Right atrium auricular region (tissue), 2 donors: ENCODE data around the gene MFSD12. TPM values are rescaled to one million over a fixed set of nuclear protein-coding genes. Genes with fewer than 3 reads are reported as not detected.

Experiments
- DNase-seq: peaks from one replicate; pipeline ENCODE4 v3.0.0-alpha.2; 2019; ENCODE audit warnings: low spot score
- H3K27ac ChIP-seq, 2 donors: fragments of 200-600 bp; sonication (generic); 1 replicate in 1 of 2; 2 replicates in 1 of 2; pipeline ENCODE4 v1.5.1; 2016 to 2019
- H3K27me3 ChIP-seq, 2 donors: fragments of 200-600 bp; sonication (generic); one replicate each; pipeline versions ENCODE4 v1.5.1 to v1.6.0; 2017 to 2019
- H3K36me3 ChIP-seq: fragments of 200-600 bp; sonication (generic); one replicate; pipeline ENCODE4 v1.5.1; 2016
- H3K4me1 ChIP-seq, 2 donors: fragments of 200-600 bp; sonication (generic); one replicate each; pipeline versions ENCODE4 v1.5.1 to v1.6.0; 2017 to 2019
- H3K4me3 ChIP-seq, 2 donors: fragments of 200-600 bp; sonication (generic); 1 replicate in 1 of 2; 2 replicates in 1 of 2; pipeline ENCODE4 v1.5.1; 2017 to 2019; ENCODE audit warnings: mild to moderate bottlenecking in 1 of 2, moderate library complexity in 1 of 2
- H3K9me3 ChIP-seq, 2 donors: fragments of 200-600 bp; sonication (generic); one replicate each; pipeline ENCODE4 v1.5.1; 2019
- CTCF ChIP-seq, 2 donors: fragments of 200-600 bp; sonication (generic); IDR thresholded peaks; one replicate each; pipeline ENCODE4 v1.5.1; 2019; ENCODE audit warnings: antibody characterized with exemption in 2 of 2
- total RNA-seq, 2 donors: library from RNA; depleted of rRNA; stranded (reverse); fragments of >200 nt; gene quantifications; one replicate each; pipeline ENCODE4 v1.1.0, GENCODE V29; 2016

Gene MFSD12
- total RNA-seq, 2 donors from 2014 or later = 15.8 to 35.4 TPM

GRCh38 chr19:3575260-3575741 is 17.9 kb upstream of the MFSD12 start:
- no peaks in the 10 kb centered on the region for H3K9me3 ChIP-seq
- H3K4me3 ChIP-seq = no peak overlapping the region
- peaks cover 0 to 28% of the 10 kb centered on the region in 2 donors for H3K4me1 ChIP-seq
- DNase-seq = no peak
- TF ChIP-seq CTCF (IDR thresholded peaks at IDR 0.05) = no peak
- H3K27me3 ChIP-seq = no peaks in the 10 kb centered on the region
- H3K36me3 ChIP-seq = peaks cover 5% of the 10 kb centered on the region
- no peak overlapping the region for H3K27ac ChIP-seq

- no peak overlapping the region for H3K27ac ChIP-seq
- H3K4me3 ChIP-seq = peak overlapping the region; percentile 62 to 99
- no peak for TF ChIP-seq CTCF (IDR thresholded peaks at IDR 0.05)
Observed at GRCh38 chr19:3573858-3574637, 16.7 kb upstream of the MFSD12 start.

GRCh38 chr19:3573162-3573857 is 15.9 kb upstream of the MFSD12 start:
- Histone ChIP-seq H3K27me3 (no peaks in the 10 kb centered on the region), H3K36me3 (peaks cover 5% of the 10 kb centered on the region), H3K4me1 (peaks cover 0 to 28% of the 10 kb centered on the region in 2 donors), H3K9me3 (no peaks in the 10 kb centered on the region), H3K4me3 (peak overlapping the region; percentile 62 to 99), H3K27ac (peak overlapping the region; percentile 55 to 84)
- no peak for DNase-seq
- no peak for TF ChIP-seq CTCF (IDR thresholded peaks at IDR 0.05)

More at GRCh38 chr19:3573858-3574637, 16.7 kb upstream of the MFSD12 start:
- DNase-seq = peak; percentile 75
- Histone ChIP-seq H3K4me1 (peaks cover 0 to 28% of the 10 kb centered on the region in 2 donors), H3K9me3 (no peaks in the 10 kb centered on the region), H3K27me3 (no peaks in the 10 kb centered on the region), H3K36me3 (peaks cover 5% of the 10 kb centered on the region)

GRCh38 chr19:3572855-3573161 is 15.4 kb upstream of the MFSD12 start, which contains the start of gene HMG20B:
HMG20B (plus strand) TSS chr19:3572944; CDS start chr19:3573310, 366 bp downstream.
- Histone ChIP-seq H3K4me1 (peaks cover 0 to 28% of the 10 kb centered on the region in 2 donors), H3K36me3 (peaks cover 5% of the 10 kb centered on the region), H3K9me3 (no peaks in the 10 kb centered on the region), H3K27ac (peak within 1 kb of the TSS; percentile 55 to 84), H3K27me3 (no peaks in the 10 kb centered on the region), H3K4me3 (peak within 1 kb of the TSS; percentile 62 to 99)
- no peak for DNase-seq
- no peak for TF ChIP-seq CTCF (IDR thresholded peaks at IDR 0.05)

- Histone ChIP-seq H3K27me3 (no peaks in the 10 kb centered on the region), H3K4me1 (peaks cover 0 to 28% of the 10 kb centered on the region in 2 donors), H3K9me3 (no peaks in the 10 kb centered on the region), H3K4me3 (peak overlapping the region; percentile 62 to 99), H3K36me3 (peaks cover 5% of the 10 kb centered on the region), H3K27ac (peak overlapping the region in 1 of 2 donors; percentile 84)
- TF ChIP-seq CTCF (IDR thresholded peaks at IDR 0.05) = no peak
- peak; percentile 100 for DNase-seq
Observed at GRCh38 chr19:3572132-3572854, 14.9 kb upstream of the MFSD12 start.
